SU-DHL-6 (cell line): ENCODE data around the gene RRP15.

ENCODE experiments used
- H2AFZ ChIP-seq: fragments of 200-600 bp; sonication (generic); 2 replicates; pipeline ENCODE4 v1.6.1; 2014; ENCODE audit warnings: low read depth, mild to moderate bottlenecking, moderate library complexity, mixed read lengths, antibody characterized with exemption, low read length; ENCODE audit not compliant: severe bottlenecking
- H3F3A ChIP-seq: fragments of 200-600 bp; shearing (Covaris generic); 2 replicates; pipeline ENCODE4 v1.6.0; 2016; ENCODE audit warnings: antibody characterized with exemption, mild to moderate bottlenecking; ENCODE audit not compliant: insufficient read depth
- H3K27ac ChIP-seq: fragments of 200-600 bp; sonication (generic); 2 replicates; pipeline ENCODE4 v1.5.1; 2016; ENCODE audit warnings: low read depth, mild to moderate bottlenecking, low read length, moderate library complexity, mixed read lengths
- H3K27me3 ChIP-seq: fragments of 200-600 bp; sonication (generic), shearing (Covaris generic); 2 replicates; pipeline ENCODE4 v1.6.0; 2014; ENCODE audit warnings: mild to moderate bottlenecking, low read length
- H3K36me3 ChIP-seq: fragments of 200-600 bp; sonication (generic); 2 replicates; pipeline ENCODE4 v1.6.1; 2014; ENCODE audit warnings: mild to moderate bottlenecking, low read length, mixed read lengths
- H3K4me2 ChIP-seq: fragments of 300-600, 200-600 bp; shearing (Covaris generic), sonication (generic); 2 replicates; pipeline ENCODE4 v1.6.0; 2014; ENCODE audit warnings: low read length, low read depth, mild to moderate bottlenecking; ENCODE audit not compliant: poor library complexity, severe bottlenecking
- H3K4me3 ChIP-seq: fragments of 200-600 bp; sonication (generic); 2 replicates; pipeline ENCODE4 v1.5.1; 2014; ENCODE audit warnings: antibody characterized with exemption, low read length, mild to moderate bottlenecking, mixed read lengths; ENCODE audit not compliant: insufficient read depth, poor library complexity, severe bottlenecking
- H3K79me2 ChIP-seq: fragments of 200-600 bp; sonication (generic); 2 replicates; pipeline ENCODE4 v1.6.1; 2014; ENCODE audit warnings: mild to moderate bottlenecking, low read length, moderate library complexity; ENCODE audit not compliant: insufficient read depth
- H3K9ac ChIP-seq: fragments of 200-600 bp; sonication (generic); 2 replicates; pipeline ENCODE4 v1.7.0; 2014; ENCODE audit warnings: mild to moderate bottlenecking, low read length
- H3K9me2 ChIP-seq: fragments of 200-600 bp; sonication (generic); replicated peaks from 2 replicates; pipeline ENCODE4 v1.6.1; 2014; ENCODE audit warnings: low read length; ENCODE audit not compliant: insufficient read depth
- H3K9me3 ChIP-seq: fragments of 200-600 bp; sonication (generic); 2 replicates; pipeline ENCODE4 v1.6.1; 2014; ENCODE audit warnings: low read length, mixed read lengths; ENCODE audit not compliant: insufficient read depth
- H4K20me1 ChIP-seq: fragments of 200-600 bp; sonication (generic); 2 replicates; pipeline ENCODE4 v1.6.1; 2014; ENCODE audit warnings: low read depth, mild to moderate bottlenecking, antibody characterized with exemption, low read length, moderate library complexity, mixed read lengths
- EZH2phosphoT487 ChIP-seq: fragments of 200-600 bp; sonication (generic), shearing (Covaris generic); conservative IDR thresholded peaks from 2 replicates; pipeline ENCODE4 v1.6.1; 2018; ENCODE audit warnings: mild to moderate bottlenecking, antibody characterized with exemption, low read length, moderate library complexity, mixed read lengths
- TF ChIP-seq, protein P1 (sequence below): fragments of 200-600 bp; sonication (generic); IDR thresholded peaks from one replicate; pipeline ENCODE4 v1.5.1; 2017; ENCODE audit warnings: antibody characterized with exemption, mild to moderate bottlenecking, low read length, moderate library complexity; ENCODE audit not compliant: insufficient read depth, poor library complexity, severe bottlenecking

Gene RRP15

DNA sequence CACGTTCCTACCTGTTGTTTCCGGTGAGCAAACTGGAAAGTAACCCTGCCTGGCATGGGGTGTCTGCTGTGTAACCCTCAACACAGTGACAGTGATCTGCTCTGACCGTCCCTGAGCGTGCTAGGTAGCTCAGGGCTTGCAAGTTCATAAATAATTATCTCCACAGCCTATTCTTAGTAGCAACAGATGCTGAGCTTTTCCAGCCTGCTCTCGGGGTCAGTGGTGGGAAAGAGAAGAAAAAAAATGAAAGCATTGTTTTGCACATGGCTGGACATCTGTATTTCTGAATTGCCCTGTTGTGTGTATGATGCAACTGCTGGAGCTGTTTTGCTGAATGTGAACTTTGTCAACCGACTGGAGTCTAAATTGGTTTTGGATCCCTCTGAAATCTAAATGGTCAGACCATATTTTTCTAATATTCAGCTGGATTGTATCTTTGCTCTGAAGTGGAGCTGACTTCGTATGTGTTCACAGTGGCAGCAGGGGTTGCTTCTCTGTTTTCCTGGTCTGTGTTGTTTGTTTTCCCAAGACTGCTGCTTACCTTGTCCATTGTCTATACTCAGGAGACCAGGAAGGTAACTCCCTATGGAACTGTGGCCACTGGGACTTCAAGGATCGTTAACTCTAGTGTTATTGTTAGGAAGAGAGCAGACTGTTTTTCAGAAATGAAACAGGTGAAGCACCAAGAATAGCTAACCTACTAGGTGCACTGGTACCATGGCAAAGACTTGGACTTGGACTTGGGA is 87.0 kb downstream of the RRP15 start:
- H3K27me3 ChIP-seq: no peaks in the 10 kb centered on the region
- H3K4me3 ChIP-seq: no peak overlapping the region
- no peaks in the 10 kb centered on the region for H3K9me2 ChIP-seq
- no peaks in the 10 kb centered on the region for H3K79me2 ChIP-seq
- TF ChIP-seq, protein P1, sequence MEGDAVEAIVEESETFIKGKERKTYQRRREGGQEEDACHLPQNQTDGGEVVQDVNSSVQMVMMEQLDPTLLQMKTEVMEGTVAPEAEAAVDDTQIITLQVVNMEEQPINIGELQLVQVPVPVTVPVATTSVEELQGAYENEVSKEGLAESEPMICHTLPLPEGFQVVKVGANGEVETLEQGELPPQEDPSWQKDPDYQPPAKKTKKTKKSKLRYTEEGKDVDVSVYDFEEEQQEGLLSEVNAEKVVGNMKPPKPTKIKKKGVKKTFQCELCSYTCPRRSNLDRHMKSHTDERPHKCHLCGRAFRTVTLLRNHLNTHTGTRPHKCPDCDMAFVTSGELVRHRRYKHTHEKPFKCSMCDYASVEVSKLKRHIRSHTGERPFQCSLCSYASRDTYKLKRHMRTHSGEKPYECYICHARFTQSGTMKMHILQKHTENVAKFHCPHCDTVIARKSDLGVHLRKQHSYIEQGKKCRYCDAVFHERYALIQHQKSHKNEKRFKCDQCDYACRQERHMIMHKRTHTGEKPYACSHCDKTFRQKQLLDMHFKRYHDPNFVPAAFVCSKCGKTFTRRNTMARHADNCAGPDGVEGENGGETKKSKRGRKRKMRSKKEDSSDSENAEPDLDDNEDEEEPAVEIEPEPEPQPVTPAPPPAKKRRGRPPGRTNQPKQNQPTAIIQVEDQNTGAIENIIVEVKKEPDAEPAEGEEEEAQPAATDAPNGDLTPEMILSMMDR: no peak
- no peak for TF ChIP-seq EZH2phosphoT487
- no peak overlapping the region for H2AFZ ChIP-seq
- no peaks in the 10 kb centered on the region for H3K9me3 ChIP-seq
- no peaks in the 10 kb centered on the region for H4K20me1 ChIP-seq
- H3K4me2 ChIP-seq: no peak overlapping the region
- no peak overlapping the region for H3K9ac ChIP-seq
- no peaks in the 10 kb centered on the region for H3F3A ChIP-seq
- H3K36me3 ChIP-seq: no peaks in the 10 kb centered on the region
- H3K27ac ChIP-seq: no peak overlapping the region

DNA sequence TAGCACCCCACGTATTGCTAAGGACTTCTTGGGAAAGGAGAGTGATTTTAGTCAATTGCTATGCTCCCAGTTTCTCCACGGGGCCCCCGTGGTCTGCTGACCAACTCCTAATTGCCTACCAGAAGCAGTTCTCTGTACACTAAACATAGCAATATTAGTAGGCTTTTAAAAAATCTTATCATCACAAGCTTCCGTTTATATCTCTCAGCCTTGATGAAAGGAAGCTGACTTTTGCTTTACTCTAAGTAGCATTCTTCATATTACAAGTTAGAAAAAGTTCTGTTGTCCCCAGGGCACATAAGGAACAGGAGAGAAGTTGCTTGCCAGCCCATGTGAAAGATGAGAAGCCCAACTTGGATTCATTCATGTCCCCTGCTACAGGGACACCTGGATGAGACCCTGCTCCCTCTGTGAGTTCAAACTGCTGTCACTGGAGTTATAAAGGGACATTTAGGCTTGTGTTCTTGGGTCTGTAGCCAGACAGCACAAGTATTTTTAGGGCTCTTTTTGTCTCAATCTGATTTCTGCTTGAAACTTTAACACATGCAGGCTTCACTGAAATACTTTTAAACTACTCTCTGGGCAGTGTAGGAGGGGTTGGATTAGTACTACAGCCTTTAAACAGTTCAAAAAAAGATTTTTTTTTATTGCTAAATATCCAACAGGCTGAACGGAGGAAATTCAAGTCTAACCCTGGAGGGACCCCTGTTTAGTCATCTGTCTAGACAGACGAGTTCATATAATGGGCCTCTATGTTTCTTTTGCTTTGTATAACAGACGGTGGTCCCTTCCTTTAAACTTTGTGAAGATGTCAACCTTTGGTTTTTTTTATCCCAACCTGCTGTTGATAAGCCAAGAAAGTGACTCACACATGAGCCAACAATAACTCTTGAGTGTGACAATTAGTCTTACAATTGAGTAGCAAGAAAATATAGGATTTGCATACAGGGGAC is 89.6 kb downstream of the RRP15 start:
- no peaks in the 10 kb centered on the region for H3F3A ChIP-seq
- H3K9ac ChIP-seq: no peak overlapping the region
- no peak overlapping the region for H3K27ac ChIP-seq
- no peaks in the 10 kb centered on the region for H4K20me1 ChIP-seq
- no peak overlapping the region for H3K4me2 ChIP-seq
- H3K9me3 ChIP-seq: no peaks in the 10 kb centered on the region
- TF ChIP-seq EZH2phosphoT487: no peak
- TF ChIP-seq, protein P1: no peak
- H3K4me3 ChIP-seq: no peak overlapping the region
- no peaks in the 10 kb centered on the region for H3K9me2 ChIP-seq
- no peaks in the 10 kb centered on the region for H3K27me3 ChIP-seq
- no peak overlapping the region for H2AFZ ChIP-seq
- no peaks in the 10 kb centered on the region for H3K36me3 ChIP-seq
- H3K79me2 ChIP-seq: no peaks in the 10 kb centered on the region

DNA sequence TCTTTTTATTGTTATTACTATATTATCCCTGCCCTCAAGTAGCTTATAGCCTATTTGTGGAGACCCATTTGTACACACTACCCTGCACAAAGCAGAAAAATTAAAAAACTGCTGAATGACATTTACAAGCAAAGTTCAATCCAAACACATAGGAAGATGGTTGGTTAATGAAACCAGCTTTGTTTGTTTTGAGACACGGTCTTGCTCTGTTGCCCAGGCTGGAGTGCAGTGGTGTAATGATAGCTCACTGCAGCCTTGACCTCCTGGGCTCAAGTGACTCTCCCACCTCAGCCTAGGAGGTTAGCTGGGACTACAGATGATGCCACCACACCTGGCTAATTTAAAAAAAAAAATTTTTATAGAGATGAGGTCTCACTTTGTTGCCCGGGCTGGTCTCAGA is 91.6 kb downstream of the RRP15 start:
- Histone ChIP-seq H4K20me1 (no peaks in the 10 kb centered on the region), H3K9me2 (no peaks in the 10 kb centered on the region), H3K36me3 (no peaks in the 10 kb centered on the region), H2AFZ (no peak overlapping the region), H3K4me3 (no peak overlapping the region), H3K27me3 (no peaks in the 10 kb centered on the region), H3F3A (no peaks in the 10 kb centered on the region), H3K4me2 (no peak overlapping the region), H3K9me3 (no peaks in the 10 kb centered on the region), H3K27ac (no peak overlapping the region), H3K79me2 (no peaks in the 10 kb centered on the region), H3K9ac (no peak overlapping the region)
- TF ChIP-seq, protein P1: no peak
- TF ChIP-seq EZH2phosphoT487: no peak
